ENCODE data around the gene CPED1.

GRCh38 chr7:121103086-121103485 lies 114.6 kb downstream of the CPED1 start:
- TF ChIP-seq, protein P1, sequence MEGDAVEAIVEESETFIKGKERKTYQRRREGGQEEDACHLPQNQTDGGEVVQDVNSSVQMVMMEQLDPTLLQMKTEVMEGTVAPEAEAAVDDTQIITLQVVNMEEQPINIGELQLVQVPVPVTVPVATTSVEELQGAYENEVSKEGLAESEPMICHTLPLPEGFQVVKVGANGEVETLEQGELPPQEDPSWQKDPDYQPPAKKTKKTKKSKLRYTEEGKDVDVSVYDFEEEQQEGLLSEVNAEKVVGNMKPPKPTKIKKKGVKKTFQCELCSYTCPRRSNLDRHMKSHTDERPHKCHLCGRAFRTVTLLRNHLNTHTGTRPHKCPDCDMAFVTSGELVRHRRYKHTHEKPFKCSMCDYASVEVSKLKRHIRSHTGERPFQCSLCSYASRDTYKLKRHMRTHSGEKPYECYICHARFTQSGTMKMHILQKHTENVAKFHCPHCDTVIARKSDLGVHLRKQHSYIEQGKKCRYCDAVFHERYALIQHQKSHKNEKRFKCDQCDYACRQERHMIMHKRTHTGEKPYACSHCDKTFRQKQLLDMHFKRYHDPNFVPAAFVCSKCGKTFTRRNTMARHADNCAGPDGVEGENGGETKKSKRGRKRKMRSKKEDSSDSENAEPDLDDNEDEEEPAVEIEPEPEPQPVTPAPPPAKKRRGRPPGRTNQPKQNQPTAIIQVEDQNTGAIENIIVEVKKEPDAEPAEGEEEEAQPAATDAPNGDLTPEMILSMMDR (conservative IDR thresholded peaks at IDR 0.05), result no peak
- no peak for TF ChIP-seq ZFX (IDR thresholded peaks at IDR 0.05)

Measured in C4-2B (cell line).